Stromal cell of bone marrow (primary cell): ENCODE data around the gene IL20.
A peak's percentile ranks its signal among the peaks of the same experiment; 100 is the strongest.

Experiments
- DNase-seq: peaks from one replicate; pipeline ENCODE4 v3.0.0-alpha.2; 2012; ENCODE audit warnings: low read depth

IL20 gene

GRCh38 chr1:206864939-206865671 lies at the start of gene IL20:
Gene IL20, plus strand, starts transcription at chr1:206865623. Its CDS starts 230 bp downstream, at chr1:206865853.
- peak; percentile 71 for DNase-seq

- DNase-seq, result no peak
Observed at GRCh38 chr1:206816390-206817287, 48.8 kb upstream of the IL20 start.

- no peak for DNase-seq
Observed at GRCh38 chr1:206821493-206821892, 43.9 kb upstream of the IL20 start.

GRCh38 chr1:206823727-206824126 lies 41.7 kb upstream of the IL20 start:
- DNase-seq, result no peak

GRCh38 chr1:206824331-206824730 lies 41.1 kb upstream of the IL20 start:
- no peak for DNase-seq

- no peak for DNase-seq
Observed at GRCh38 chr1:206826394-206826793, 39.0 kb upstream of the IL20 start.

GRCh38 chr1:206828061-206828460 lies 37.4 kb upstream of the IL20 start:
- no peak for DNase-seq

- no peak for DNase-seq
Observed at GRCh38 chr1:206828765-206829164, 36.7 kb upstream of the IL20 start.

- DNase-seq, result no peak
Observed at GRCh38 chr1:206829282-206829681, 36.1 kb upstream of the IL20 start.

GRCh38 chr1:206829875-206830274 lies 35.5 kb upstream of the IL20 start:
- no peak for DNase-seq

GRCh38 chr1:206831650-206832049 lies 33.8 kb upstream of the IL20 start:
- no peak for DNase-seq

- DNase-seq, result no peak
Observed at GRCh38 chr1:206832352-206832880, 33.0 kb upstream of the IL20 start.

GRCh38 chr1:206833106-206833680 lies 32.2 kb upstream of the IL20 start:
- DNase-seq, result no peak

- DNase-seq, result no peak
Observed at GRCh38 chr1:206833801-206834200, 31.6 kb upstream of the IL20 start.

GRCh38 chr1:206834217-206834616 lies 31.2 kb upstream of the IL20 start:
- no peak for DNase-seq

GRCh38 chr1:206834711-206835110 lies 30.7 kb upstream of the IL20 start:
- DNase-seq, result no peak

- no peak for DNase-seq
Observed at GRCh38 chr1:206835186-206835585, 30.2 kb upstream of the IL20 start.

- no peak for DNase-seq
Observed at GRCh38 chr1:206836111-206836510, 29.3 kb upstream of the IL20 start.

- DNase-seq, result no peak
Observed at GRCh38 chr1:206839006-206839560, 26.3 kb upstream of the IL20 start.

GRCh38 chr1:206839857-206840256 lies 25.6 kb upstream of the IL20 start:
- no peak for DNase-seq

- DNase-seq, result no peak
Observed at GRCh38 chr1:206841609-206842323, 23.7 kb upstream of the IL20 start.

- DNase-seq, result no peak
Observed at GRCh38 chr1:206842854-206843253, 22.6 kb upstream of the IL20 start.
